Liver (tissue), 9 donors: ENCODE data around the gene STK25. TPM values are rescaled to one million over a fixed set of nuclear protein-coding genes. Genes with fewer than 3 reads are reported as not detected.

ENCODE experiments used
- DNase-seq: peaks from one replicate; pipeline ENCODE4 v3.0.0-alpha.2; 2017; ENCODE audit warnings: low spot score
- H3K27ac ChIP-seq, 2 donors: one replicate each; pipeline ENCODE4 v1.7.0; 2013; ENCODE audit warnings: inconsistent platforms in 2 of 2, low read length in 2 of 2, control low read depth in 1 of 2, low read depth in 1 of 2, mild to moderate bottlenecking in 1 of 2
- H3K27me3 ChIP-seq, 4 donors: one replicate each; pipeline versions ENCODE4 v1.6.1 to v1.7.0; 2013; ENCODE audit warnings: low read length in 3 of 4, inconsistent platforms in 1 of 4, mild to moderate bottlenecking in 1 of 4, moderate library complexity in 1 of 4; ENCODE audit not compliant: control insufficient read depth in 4 of 4, insufficient read depth in 4 of 4
- H3K36me3 ChIP-seq, 4 donors: one replicate each; pipeline versions ENCODE4 v1.6.1 to v1.7.0; 2013; ENCODE audit warnings: low read length in 3 of 4, mild to moderate bottlenecking in 3 of 4, low read depth in 1 of 4, moderate library complexity in 1 of 4; ENCODE audit not compliant: control insufficient read depth in 4 of 4, insufficient read depth in 3 of 4
- H3K4me1 ChIP-seq, 4 donors: one replicate each; pipeline versions ENCODE4 v1.6.1 to v1.7.0; 2013; ENCODE audit warnings: low read length in 3 of 4, mild to moderate bottlenecking in 3 of 4, moderate library complexity in 1 of 4; ENCODE audit not compliant: control insufficient read depth in 4 of 4, insufficient read depth in 4 of 4
- H3K4me3 ChIP-seq, 3 donors: one replicate each; pipeline versions ENCODE4 v1.6.1 to v1.7.0; 2013; ENCODE audit warnings: low read length in 3 of 3, control low read depth in 1 of 3, low read depth in 1 of 3, mild to moderate bottlenecking in 1 of 3
- H3K9ac ChIP-seq, 2 donors: one replicate each; pipeline ENCODE4 v1.7.0; 2013; ENCODE audit warnings: low read length in 2 of 2, mild to moderate bottlenecking in 2 of 2, moderate library complexity in 2 of 2, control low read depth in 1 of 2, low read depth in 1 of 2
- H3K9me3 ChIP-seq, 4 donors: one replicate each; pipeline versions ENCODE4 v1.6.1 to v1.7.0; 2013; ENCODE audit warnings: low read length in 3 of 4; ENCODE audit not compliant: control insufficient read depth in 4 of 4
- CTCF ChIP-seq: fragments of 150-350 bp; IDR thresholded peaks from 2 replicates; pipeline ENCODE4 v1.5.1; 2017; ENCODE audit warnings: improper control_type of control experiment, low read depth, low read length; ENCODE audit not compliant: missing input control
- FOXA1 ChIP-seq: IDR thresholded peaks from 2 replicates; pipeline ENCODE4 v1.6.1; 2016; ENCODE audit warnings: antibody characterized with exemption
- FOXA2 ChIP-seq: IDR thresholded peaks from 2 replicates; pipeline ENCODE4 v1.6.1; 2016; ENCODE audit warnings: antibody characterized with exemption
- HNF4A ChIP-seq, 2 donors: conservative IDR thresholded peaks; 2 replicates each; pipeline ENCODE4 v1.6.1; 2016; ENCODE audit warnings: antibody characterized with exemption in 2 of 2, mild to moderate bottlenecking in 2 of 2
- HNF4G ChIP-seq: IDR thresholded peaks from 2 replicates; pipeline ENCODE4 v1.6.1; 2016; ENCODE audit warnings: antibody characterized with exemption
- JUND ChIP-seq, 2 donors: IDR thresholded peaks; 2 replicates each; pipeline ENCODE4 v1.6.1; 2016; ENCODE audit warnings: antibody characterized with exemption in 2 of 2
- NR2F2 ChIP-seq: IDR thresholded peaks from 2 replicates; pipeline ENCODE4 v1.6.1; 2016; ENCODE audit warnings: antibody characterized with exemption
- RAD21 ChIP-seq, 2 donors: IDR thresholded peaks; 2 replicates each; pipeline ENCODE4 v1.6.1; 2016; ENCODE audit warnings: antibody characterized with exemption in 2 of 2, mild to moderate bottlenecking in 2 of 2
- REST ChIP-seq: IDR thresholded peaks from 2 replicates; pipeline ENCODE4 v1.6.1; 2016; ENCODE audit warnings: antibody characterized with exemption, mild to moderate bottlenecking
- RXRA ChIP-seq, 2 donors: IDR thresholded peaks; 2 replicates each; pipeline ENCODE4 v1.6.1; 2017 to 2018; ENCODE audit warnings: antibody characterized with exemption in 2 of 2, mild to moderate bottlenecking in 1 of 2
- SP1 ChIP-seq: IDR thresholded peaks from 2 replicates; pipeline ENCODE4 v1.6.1; 2018; ENCODE audit warnings: antibody characterized with exemption, mild to moderate bottlenecking
- TAF1 ChIP-seq: conservative IDR thresholded peaks from 2 replicates; pipeline ENCODE4 v1.6.1; 2016; ENCODE audit warnings: antibody characterized with exemption, mild to moderate bottlenecking
- ZBTB33 ChIP-seq: IDR thresholded peaks from 2 replicates; pipeline ENCODE4 v1.6.1; 2016; ENCODE audit warnings: antibody characterized with exemption
- WGBS: extraction: QIAGEN DNeasy Blood & Tissue Kit; methylation state at CpG from one replicate; pipeline ENCODE4 v1.1.7; 2013; 5-methylcytosine and 5-hydroxymethylcytosine counted together
- polyA plus RNA-seq, 2 donors: library from polyadenylated mRNA; stranded (reverse) in 1 of 2; unstranded in 1 of 2; fragments of 200-250 nt in 1 of 2; fragments of >200 nt in 1 of 2; fragmentation: Nextera tagmentation in 1 of 2; extraction: Ambion mirVana in 1 of 2; gene quantifications; one replicate each; pipeline versions ENCODE4 v1.2.1 to v1.2.3, GENCODE V29; 2013 to 2015
- total RNA-seq, 2 donors: library from RNA; depleted of rRNA; stranded (reverse); fragments of >200 nt; gene quantifications; one replicate each; pipeline ENCODE4 v1.2.3, GENCODE V29; 2014
- TF ChIP-seq, protein P1 (sequence below): IDR thresholded peaks from 2 replicates; pipeline ENCODE4 v1.6.1; 2016; ENCODE audit warnings: antibody characterized with exemption
- TF ChIP-seq, protein P2 (sequence below): IDR thresholded peaks from 2 replicates; pipeline ENCODE4 v1.6.1; 2016; ENCODE audit warnings: antibody characterized with exemption
- donor health status: healthy.
- donor health status: healthy.
- donor health status: healthy.
- donor health status: healthy.
- donor health status: healthy.

The STK25 gene
- total and polyA plus RNA-seq, 4 donors = 43.4 to 85.6 (median 67.3) TPM

DNA sequence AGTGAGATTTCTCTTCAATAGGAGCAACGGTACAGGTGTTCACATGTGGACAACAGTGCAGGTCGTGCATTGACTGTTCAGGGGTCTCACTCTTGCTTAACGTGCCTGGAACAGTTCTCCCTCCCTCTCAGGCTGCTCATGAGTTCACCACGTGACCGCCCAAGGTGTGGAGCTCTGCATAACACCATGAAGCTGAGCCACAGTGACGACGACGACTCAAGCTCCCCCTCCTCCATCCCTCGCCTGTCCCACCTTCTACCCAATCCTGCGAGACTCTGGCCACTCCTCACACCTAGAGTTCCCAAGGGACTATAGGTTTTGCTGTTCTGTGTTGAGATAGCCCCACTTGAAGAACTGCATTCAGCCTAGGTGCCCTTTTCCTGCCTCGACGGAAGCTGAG is 42.8 kb downstream of the STK25 start:
- Histone ChIP-seq H3K9me3 (no peaks in the 10 kb centered on the region), H3K27me3 (no peaks in the 10 kb centered on the region), H3K9ac (no peak overlapping the region), H3K4me1 (no peaks in the 10 kb centered on the region), H3K27ac (no peak overlapping the region), H3K36me3 (peaks cover 0 to 22% (median 11%) of the 10 kb centered on the region in 4 donors), H3K4me3 (no peak overlapping the region)
- WGBS = 88% methylated on average over 12 of the region's 12 CpGs
- no peak for DNase-seq
- TF ChIP-seq, protein P1, sequence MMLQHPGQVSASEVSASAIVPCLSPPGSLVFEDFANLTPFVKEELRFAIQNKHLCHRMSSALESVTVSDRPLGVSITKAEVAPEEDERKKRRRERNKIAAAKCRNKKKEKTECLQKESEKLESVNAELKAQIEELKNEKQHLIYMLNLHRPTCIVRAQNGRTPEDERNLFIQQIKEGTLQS = no peak
- TF ChIP-seq ZBTB33 (no peak), JUND (IDR thresholded peaks at IDR 0.05) (no peak), NR2F2 (no peak), RAD21 (IDR thresholded peaks at IDR 0.05) (no peak), SP1 (no peak), RXRA (IDR thresholded peaks at IDR 0.05) (no peak), FOXA2 (no peak), FOXA1 (no peak), HNF4A (conservative IDR thresholded peaks at IDR 0.05) (no peak), REST (no peak), TAF1 (no peak), CTCF (no peak), HNF4G (no peak)
- TF ChIP-seq, protein P2, sequence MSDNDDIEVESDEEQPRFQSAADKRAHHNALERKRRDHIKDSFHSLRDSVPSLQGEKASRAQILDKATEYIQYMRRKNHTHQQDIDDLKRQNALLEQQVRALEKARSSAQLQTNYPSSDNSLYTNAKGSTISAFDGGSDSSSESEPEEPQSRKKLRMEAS = no peak
